HG03095 (cell line): ENCODE data around the gene CPNE2.

ENCODE experiments used
- ATAC-seq: cut with Tn5 transposase; IDR thresholded peaks from one replicate; pipeline ENCODE4 v1.9.1; 2021; ENCODE audit warnings: moderate library complexity; ENCODE audit not compliant: unreplicated experiment

Gene CPNE2

DNA sequence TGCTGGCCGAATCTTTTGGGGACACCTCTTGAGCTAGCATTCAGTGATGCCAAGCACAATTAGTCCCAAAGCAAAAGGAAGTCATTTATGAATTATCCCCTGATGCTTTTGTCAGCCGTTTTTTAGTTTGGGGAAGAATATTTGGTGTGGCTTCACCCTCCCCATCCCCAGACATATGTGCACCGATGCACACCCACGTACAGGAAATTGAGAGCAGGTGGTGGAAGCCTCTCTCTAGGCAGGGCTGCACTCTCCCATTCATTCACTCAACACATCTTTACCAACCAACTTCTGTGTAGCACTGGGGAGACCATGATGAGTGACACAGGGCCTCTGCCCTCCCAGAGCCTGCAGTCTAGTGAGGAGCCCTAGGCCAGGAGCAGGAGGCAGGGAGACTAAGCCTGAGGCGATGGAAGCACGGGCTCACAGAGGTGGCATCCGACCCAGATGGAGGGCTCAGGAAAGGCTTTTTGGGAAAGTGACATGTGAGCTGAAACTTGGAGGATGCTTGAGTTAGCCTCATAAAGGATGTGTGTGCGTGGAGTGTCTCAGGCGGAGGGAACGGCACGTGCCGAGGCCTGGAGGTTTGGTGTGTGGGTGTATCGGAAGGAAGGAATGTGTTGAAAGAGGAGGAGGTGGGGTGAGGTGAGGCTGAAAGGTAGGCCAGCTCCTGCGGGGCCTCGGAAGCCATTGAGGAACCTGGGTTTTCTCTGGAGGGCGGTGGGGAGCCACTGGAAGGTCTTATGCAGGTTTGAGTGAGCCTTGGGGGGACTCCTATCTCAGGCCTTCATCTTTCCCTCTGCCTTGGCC lies 49.6 kb downstream of the CPNE2 start:
- peak; percentile 67 for ATAC-seq

DNA sequence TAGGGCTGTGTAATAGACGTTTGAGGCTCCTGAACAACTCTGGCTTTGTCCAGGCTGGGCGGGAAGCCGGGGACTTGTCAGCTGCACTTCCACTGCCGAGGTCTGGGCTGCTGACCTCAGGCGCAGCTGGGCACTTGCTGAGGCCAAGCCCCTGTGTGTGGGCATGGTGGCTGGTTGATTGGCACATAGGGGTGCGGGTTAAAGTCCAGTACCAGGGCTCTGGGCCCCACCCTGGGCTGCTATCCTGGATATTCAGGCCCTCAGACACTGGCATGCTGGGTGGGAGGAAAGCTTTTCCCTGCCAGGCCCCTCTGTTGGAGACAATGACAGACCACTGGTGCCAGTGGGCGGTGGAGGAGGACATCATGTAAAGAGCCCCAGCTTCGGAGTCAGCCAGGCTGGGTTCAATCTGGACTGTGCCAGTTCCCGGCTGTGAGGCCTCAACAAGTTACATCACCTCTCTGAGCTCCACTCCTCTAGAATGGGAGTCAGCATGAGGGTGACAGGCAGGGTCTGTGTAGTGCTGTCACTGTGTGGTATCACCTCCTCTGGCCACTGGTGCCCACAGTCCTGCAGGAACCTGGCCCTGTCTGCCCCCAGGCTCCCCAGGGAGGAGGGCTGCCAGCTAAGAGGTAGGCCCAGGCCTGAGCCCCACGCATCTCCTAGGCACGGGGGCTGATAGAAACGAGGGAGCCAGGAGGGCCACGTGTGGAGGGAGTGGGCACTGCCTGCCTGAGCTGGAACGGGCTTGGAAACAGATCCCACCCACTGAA lies 51.0 kb downstream of the CPNE2 start:
- no peak for ATAC-seq

DNA sequence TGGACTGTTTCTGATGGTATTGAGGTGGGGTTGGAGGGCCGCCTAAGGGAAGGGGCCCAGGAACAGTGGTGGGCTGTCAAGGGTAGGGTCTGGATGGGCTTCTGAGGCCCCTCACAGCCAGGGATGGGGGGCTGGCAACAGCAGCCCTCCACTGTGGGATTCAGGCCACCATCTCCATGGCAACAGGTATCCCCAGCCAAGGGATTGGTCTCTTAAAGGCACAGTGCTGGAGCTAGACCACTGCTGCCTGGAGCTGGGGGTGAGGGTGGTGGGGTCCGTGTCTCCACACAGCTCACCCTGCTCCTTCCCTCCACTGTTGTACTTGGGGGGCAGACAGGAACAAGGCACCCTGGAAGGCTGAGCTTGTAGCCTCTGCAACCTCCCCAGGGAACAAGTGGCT lies 51.6 kb downstream of the CPNE2 start:
- no peak for ATAC-seq

DNA sequence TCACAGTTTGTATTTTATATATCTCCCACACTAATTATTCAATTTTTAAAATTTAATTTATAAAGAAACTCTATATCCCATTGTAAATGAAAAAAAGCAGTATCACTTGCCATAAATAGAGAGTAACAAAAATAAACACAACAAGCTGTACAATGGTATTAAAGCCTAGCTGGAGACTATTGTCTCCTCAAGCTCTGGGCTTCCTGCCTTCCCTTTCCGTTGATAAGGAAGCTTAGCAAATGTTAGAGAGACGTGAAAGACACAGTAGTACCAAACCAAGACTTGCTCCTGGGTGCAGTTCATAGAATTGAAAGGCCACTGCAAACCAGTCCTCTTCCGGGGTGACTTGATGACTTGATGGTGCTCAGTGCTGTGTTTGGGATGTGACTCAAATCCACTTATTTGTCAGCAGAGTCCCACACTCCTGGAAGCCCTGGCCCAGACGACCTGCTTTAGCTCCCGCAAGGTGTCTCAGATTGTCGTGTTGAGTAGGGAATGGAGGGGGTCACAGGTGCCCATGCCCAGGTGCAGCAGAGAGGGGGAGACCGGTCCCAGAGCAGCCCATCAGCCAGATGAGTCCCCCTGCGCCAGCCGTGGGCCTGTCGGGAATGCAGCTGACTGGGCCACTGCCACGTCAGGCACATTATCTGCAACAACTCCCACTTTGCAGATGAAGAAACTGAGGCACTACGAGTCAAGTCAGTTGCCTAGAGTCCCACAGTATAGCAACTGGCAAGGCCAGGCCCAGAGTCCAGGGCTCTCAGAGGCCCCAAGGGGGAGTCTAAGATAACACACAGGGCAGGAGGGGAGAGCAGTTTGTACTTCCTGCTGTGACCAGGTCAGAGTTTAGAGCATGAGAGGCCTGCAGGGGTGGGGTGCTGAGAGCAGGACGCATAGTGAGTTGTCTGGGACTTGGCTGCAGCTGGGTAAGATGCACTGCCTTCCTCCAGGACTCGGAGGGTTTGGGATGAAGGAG lies 53.0 kb downstream of the CPNE2 start:
- no peak for ATAC-seq

DNA sequence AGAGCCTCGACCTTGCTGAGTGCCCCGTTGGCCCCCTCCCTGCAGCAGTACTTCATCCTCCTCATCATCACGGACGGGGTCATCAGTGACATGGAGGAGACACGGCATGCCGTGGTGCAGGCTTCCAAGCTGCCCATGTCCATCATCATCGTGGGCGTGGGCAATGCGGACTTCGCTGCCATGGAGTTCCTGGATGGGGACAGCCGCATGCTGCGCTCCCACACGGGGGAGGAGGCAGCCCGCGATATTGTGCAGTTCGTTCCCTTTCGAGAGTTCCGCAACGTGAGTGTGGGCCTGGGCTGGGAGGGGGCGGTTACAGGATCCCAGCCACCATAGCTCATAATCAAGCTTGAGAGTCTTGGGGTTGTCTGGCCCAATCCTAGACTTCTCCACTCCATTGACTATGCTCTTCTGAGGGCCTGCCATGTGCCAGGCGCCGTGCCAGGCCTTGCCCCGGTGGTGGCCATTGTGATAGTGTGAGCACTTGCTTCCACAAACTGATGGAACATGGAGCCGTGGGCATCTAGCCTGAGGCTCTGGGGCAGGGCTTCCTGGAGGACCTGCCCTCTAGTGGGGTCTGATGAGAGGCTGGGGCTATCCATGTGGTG lies 53.8 kb downstream of the CPNE2 start:
- no peak for ATAC-seq

DNA sequence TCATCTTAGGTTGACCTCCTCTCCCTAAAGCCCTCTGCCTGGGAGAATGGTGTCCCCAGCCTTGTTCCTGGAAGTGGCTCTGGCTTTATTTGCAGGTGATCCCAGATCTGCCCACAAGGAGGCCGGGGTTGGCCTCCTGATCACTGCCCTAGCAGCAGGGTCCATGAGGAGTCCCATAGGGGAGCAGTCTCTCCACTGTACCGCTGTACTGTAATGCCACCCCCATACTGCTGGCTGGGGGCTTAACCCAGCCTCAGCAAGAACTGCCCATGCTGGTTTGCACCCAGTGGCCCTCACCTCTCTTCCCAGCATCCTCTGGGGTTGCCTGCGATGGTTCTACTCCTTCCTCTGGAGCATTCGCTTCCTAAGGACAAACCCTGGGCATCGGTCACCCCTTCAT lies 54.4 kb downstream of the CPNE2 start:
- no peak for ATAC-seq

DNA sequence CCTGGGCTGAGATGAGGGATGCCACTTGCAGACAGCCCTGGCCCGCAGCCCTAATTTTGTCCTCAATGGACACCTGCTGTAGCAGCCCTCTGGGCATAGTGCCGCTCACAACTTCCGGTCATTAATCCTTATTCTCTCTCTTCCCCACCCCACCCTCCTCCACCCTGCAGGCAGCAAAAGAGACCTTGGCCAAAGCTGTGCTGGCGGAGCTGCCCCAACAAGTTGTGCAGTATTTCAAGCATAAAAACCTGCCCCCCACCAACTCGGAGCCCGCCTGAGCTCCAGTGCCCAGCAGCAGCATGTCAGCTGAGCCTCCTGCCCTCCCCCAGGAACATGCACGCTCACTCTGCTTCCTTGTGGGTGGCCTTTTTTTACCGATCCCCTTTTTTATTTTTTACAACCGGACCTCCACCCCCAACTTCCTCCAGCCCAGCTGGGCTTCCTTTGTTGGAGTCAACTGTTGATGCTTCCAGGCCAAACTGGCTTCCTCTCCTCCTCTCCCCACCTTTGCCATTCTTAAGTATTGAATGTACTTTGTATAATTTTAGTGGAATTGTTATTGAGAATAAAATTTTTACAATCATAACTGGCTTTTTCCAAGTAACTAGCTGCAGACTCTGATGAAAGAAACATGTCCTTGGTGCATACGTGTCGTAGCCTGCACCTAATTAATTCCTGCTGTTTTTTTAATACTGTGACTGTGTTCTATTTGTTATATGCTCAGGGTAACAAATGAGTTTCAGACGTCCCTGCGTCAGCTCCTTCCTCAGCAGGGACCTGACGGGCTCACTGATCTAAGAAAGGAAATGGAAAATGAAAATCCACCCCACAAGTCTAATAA lies 55.2 kb downstream of the CPNE2 start:
- ATAC-seq = no peak

DNA sequence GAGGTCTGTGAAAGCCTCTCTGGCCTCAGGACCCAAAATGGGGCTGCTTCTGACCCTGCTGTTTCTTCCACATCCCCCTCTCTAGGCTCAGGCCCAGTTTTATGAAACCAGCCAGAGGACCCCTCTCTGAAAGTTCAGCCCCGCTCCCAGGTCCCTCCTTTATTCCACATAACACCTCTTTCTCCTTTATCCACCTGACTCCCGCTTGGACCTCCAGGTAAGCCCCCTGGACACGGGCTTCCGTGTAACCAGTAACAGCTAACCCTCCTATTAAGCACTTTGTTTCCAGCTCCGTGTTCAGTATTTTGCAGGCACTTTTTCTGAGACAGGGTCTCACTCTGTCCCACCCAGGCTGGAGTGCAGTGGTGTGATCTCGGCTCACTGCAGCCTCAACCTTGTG lies 56.1 kb downstream of the CPNE2 start:
- ATAC-seq = no peak

DNA sequence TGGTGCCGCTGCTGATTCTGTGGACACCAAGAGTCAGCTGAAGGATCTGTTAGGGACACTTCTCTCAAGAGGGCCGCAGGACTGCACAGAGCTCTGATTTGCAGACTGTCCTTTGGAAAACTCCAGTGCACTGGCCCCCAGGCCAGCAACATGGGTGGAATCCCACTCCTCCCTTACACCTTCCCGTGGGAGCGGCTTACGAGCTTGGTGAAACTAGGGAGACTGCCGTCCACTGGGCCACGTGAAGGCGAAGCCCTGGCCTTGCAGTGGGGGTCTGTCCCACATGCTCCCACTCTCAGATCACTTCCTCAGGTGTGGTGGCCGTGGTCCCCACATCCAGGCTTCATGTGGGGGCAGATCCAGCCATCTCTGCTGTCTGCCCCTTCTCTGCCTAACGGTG lies 57.0 kb downstream of the CPNE2 start:
- ATAC-seq = no peak

DNA sequence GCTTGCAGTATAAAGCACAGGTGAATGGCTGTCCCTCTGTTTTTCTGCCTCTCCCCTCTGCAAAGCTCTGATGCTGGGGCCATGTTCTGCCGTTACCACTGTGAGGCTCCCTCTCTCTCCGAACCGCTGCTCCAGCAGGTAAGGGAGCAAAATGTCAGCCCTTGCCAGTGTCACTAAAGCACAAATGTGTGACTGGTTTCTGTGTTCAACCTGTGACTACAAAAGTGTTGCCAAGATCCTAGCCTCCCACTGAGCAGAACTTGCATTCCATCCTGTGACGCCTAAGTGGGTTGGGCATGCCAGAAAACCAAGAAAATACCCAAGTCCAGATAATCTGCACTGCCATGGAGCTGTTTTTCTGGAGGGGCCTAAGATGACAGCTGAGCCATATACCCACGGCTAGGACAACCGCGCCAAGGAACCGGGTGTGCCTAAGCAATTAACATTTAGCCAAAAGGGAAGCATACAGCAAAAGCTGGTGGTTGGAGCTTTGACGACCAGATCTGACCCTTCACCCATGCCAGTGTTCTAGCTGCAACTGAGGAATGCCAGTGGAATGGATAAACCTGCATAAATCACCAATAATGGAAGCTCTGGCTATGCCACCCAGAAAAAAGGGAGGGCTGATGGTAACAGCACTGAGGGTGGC lies 58.4 kb downstream of the CPNE2 start:
- no peak for ATAC-seq

DNA sequence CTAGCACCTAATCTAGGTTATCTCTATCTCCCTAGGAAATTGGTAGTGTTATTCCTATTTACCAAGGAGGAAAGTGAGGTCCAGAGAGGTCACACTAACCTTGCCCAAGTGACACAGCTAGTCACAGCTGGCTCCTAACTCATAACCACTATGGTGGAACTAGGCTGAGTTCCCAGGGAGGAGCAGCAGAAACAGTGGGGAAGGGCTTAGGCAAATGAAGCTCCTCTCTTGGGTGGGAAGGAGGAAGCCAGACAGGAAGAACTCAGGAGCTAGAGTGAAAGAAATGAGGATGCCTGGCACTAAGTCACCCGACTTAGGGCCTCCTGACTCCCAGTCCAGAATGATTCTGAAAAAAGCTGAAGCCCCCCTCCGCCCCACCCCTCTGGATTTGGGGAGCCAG lies 59.0 kb downstream of the CPNE2 start:
- ATAC-seq = no peak

DNA sequence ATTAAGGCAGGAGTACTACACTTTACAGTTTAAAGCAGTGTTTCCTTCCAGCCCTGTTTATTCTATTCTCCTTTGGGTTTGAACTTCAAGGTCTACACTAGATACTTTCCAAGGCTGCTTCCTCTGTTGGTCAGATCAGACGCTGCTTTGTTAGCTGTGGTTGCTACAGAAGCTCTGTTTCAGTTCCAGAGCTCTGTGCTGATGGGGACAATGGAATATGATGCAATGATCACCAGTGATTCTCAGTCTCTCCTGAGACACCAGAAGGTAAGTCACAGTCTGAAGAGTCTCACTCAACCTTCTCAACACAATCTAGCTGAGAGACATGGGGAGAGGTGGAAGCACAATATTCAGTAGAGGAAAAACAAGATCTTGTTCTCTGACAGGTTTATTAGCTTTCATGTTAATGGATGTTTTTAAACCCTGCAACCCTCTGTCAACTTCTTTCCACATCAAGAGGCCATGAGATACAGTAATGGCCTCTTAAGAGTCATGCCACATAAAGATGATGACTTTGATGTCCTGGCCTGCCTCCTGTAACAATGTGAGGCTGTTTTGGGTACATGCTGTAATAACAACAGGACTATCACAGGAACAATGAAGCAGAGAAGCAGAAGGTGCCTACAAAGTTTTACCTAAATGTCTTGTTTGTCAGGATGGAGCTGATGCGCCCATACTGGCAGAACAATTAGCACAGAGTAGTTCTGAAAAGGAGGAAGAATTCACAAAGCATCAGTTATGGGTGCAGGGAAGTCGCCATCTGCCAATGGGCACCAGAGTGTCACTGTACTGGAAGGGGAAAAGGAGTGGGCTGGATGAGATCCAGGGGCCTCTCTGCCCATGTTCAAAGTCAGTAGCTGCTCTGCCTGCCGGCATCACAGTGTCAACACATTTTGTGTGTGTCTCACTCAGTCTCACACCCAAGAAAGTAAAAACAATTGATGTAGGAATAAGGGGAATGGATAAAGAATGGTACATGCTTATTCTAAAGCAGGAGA lies 60.0 kb downstream of the CPNE2 start:
- ATAC-seq = no peak

DNA sequence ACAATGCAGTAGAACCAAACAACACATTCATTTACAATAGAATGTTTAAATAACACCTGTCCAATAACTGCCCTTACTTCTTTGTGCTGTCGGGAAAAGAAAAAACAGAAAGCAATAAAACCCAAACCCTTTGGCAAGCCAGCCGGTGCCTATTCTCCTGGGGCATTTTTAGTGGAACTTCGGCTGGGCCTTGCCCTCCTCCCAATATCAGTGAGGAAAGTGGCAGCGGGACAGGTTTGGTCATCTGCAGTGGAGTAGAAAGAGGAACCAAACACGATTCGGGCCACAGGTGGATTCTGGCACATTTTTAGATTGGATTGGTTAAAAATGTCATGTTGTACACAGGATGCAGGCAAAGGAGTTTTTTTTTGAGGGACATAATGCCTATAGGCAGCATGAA lies 61.5 kb downstream of the CPNE2 start:
- no peak for ATAC-seq

DNA sequence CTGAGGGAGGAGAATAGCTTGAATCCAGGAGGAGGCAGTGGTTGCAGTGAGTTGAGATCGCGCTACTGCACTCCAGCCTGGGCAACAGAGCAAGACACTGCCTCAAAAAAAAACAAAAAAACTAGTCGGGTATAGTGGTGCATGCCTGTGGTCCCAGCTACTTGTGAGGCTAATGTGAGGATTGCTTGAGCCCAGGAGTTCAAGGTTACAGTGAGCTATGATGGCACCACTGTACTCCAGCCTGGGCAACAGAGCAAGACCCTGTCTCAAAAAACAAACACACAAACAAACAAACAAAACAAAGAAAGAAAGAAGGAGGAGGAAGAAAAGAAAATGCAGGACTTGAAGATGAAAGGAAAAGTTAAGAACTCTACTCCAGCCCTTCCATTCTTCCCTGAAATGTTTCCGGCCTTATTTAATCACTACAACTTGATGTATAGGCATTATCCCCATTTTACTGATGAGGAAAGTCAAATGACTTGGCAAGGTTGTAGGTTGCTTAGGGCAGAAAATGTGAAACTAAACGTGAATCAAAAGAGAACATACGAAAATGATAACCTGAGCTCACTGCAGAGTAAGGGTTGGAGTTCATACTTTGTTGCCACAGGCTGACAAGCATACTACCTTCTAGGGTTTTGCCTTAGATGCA lies 63.4 kb downstream of the CPNE2 start:
- ATAC-seq = no peak

DNA sequence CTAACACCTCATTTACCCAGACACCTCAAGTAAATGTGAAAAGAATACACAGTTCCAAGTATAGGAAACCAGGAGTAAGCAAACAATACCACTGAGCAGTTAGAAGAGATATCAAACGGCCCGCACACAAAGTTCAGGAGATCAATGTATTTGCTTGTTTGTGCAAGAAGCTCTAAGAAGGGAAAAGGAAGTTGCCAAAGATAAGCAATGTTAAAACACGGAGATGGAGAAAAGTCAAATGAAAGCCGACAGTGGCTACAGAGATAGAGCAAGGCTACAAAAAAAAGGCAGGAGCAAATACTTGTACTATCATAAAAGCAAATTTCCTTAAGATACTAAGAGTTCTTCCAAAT lies 63.9 kb downstream of the CPNE2 start:
- ATAC-seq = no peak

DNA sequence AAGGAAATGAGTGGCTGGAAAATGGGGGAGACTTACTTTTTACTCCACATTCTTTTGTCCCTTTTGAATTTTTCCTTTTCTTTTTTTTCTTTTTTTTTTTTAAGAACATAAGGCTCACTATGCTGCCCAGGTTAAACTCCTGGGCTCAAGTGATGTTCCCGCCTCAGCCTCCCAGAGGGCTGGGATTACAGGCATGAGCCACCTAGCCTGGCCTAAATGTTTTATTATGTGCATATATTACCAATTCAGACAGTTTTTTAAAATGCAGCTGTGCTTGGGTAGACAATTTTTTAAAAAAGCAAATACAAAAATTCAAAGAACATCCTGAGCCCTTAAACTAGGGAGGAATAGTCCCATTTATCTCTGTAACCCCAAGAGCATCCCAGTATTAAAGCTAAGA lies 65.2 kb downstream of the CPNE2 start:
- no peak for ATAC-seq

DNA sequence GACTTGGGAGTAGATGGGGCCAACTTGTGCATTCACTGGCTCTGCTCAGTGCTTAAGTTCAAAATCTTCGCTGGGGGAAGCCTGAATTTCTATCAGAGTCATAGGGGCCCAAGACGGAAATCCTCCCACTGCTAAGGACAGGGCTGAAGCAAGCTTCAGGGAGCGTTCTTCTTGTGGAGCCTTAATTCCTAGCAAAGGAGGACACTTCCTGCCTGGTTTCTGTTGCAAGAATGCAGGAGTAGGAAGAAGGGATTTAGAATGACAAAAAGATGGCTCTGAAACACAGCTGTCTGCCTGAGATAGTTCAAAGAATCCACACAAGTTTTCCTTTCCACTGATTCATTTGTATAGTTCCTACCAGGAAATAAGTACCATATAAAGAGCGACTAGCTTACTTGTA lies 67.1 kb downstream of the CPNE2 start:
- no peak for ATAC-seq

DNA sequence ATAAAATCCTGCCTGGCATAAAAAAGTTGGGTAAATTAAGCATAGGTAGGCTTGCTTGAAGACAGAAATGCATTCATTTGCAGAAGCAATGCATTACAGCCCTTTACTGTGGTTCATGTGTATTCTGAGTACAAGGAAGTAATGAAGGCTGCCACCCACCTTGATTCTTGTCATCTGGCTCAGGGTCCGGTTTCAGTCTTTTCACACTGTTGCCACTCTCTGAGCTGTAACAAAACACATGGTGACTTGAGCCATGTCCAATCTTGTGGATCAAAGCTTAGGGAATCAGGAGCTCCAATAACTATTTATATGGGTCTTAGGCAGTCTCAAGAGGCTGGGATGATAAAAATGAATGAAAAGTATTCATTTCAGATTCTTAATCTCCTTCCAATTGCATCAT lies 71.5 kb downstream of the CPNE2 start:
- ATAC-seq = no peak
